GM12878 (cell line): ENCODE measurements around the gene MITF. TPM values are rescaled to one million over a fixed set of nuclear protein-coding genes. Genes with fewer than 3 reads are reported as not detected.

Experiments
- ATAC-seq: fragments of 200-7000 bp; cut with Tn5 transposase; 3 replicates; pipeline ENCODE4 v1.9.1; 2020; ENCODE audit warnings: mild to moderate bottlenecking, moderate library complexity
- BruUV-seq: library from RNA; stranded (reverse); fragments of 400-500 nt; replicated peaks from 2 replicates; lab custom pipeline; 2021; lab: Mats Ljungman, UMichigan
- CTCF ChIA-PET: fragments of 300-600 bp; sonication (Branson Sonifier 250); formaldehyde crosslinking; extraction: SDS; loops from one replicate; lab custom pipeline; 2021; ENCODE audit warnings: inconsistent platforms; lab: Yijun Ruan, JAX
- POLR2A ChIA-PET: fragments of 350-600 bp; formaldehyde crosslinking; extraction: SDS; loops from one replicate; lab custom pipeline; 2021; ENCODE audit warnings: inconsistent platforms; lab: Charles Lee
- RAD21 ChIA-PET: fragments of 300-600 bp; sonication (Branson Sonifier 250); formaldehyde crosslinking; loops from one replicate; lab custom pipeline; 2023; ENCODE audit warnings: antibody characterized with exemption; ENCODE audit not compliant: unreplicated experiment; lab: Charles Lee
- SMC1A ChIA-PET: fragments of 300-600 bp; sonication (Branson Sonifier 250); formaldehyde crosslinking; loops from one replicate; lab custom pipeline; 2023; ENCODE audit not compliant: unreplicated experiment, uncharacterized antibody; lab: Charles Lee
- DNase-seq: peaks from one replicate; pipeline ENCODE4 v3.0.0-alpha.2; 2011; ENCODE audit warnings: low read depth, low spot score
- FAIRE-seq: peaks from 3 replicates; lab custom pipeline; 2011; peaks lifted over from hg19 to GRCh38; lab: Jason Lieb, UNC
- H2AFZ ChIP-seq: 2 replicates; pipeline ENCODE4 v1.6.0; 2011; ENCODE audit warnings: low read depth, low read length, control low read depth; ENCODE audit not compliant: control insufficient read depth
- H3K27ac ChIP-seq: 2 replicates; pipeline ENCODE4 v1.5.1; 2011; ENCODE audit warnings: control low read depth; ENCODE audit not compliant: control insufficient read depth, insufficient read depth
- H3K27me3 ChIP-seq, 2 experiments: replicated peaks in 1 of 2; 2 replicates each; pipeline versions ENCODE4 v1.6.0 to v1.6.1; 2011; ENCODE audit warnings: low read length in 1 of 2; ENCODE audit not compliant: control insufficient read depth in 2 of 2, insufficient read depth in 2 of 2
- H3K36me3 ChIP-seq, 2 experiments: 2 replicates each; pipeline ENCODE4 v1.5.1; 2011; ENCODE audit warnings: low read length in 1 of 2; ENCODE audit not compliant: control insufficient read depth in 2 of 2, insufficient read depth in 2 of 2
- H3K4me1 ChIP-seq: 2 replicates; pipeline ENCODE4 v1.6.1; 2011; ENCODE audit warnings: mild to moderate bottlenecking, low read length, moderate library complexity, mixed read lengths; ENCODE audit not compliant: control insufficient read depth, insufficient read depth
- H3K4me2 ChIP-seq: 2 replicates; pipeline ENCODE4 v1.6.0; 2011; ENCODE audit warnings: control low read depth; ENCODE audit not compliant: control insufficient read depth, insufficient read depth
- H3K4me3 ChIP-seq: fragments of 200-600 bp; sonication (generic); 2 replicates; pipeline ENCODE4 v1.5.1; 2016
- H3K79me2 ChIP-seq: 2 replicates; pipeline ENCODE4 v1.6.0; 2011; ENCODE audit warnings: low read length; ENCODE audit not compliant: control insufficient read depth, insufficient read depth
- H3K9ac ChIP-seq: 2 replicates; pipeline ENCODE4 v1.8.0; 2011; ENCODE audit warnings: low read length, control low read depth, mixed read lengths; ENCODE audit not compliant: control insufficient read depth, insufficient read depth
- H3K9me3 ChIP-seq: replicated peaks from 3 replicates; pipeline ENCODE4 v1.5.1; 2011; ENCODE audit warnings: mild to moderate bottlenecking, low read length; ENCODE audit not compliant: control insufficient read depth, insufficient read depth
- H4K20me1 ChIP-seq: 2 replicates; pipeline ENCODE4 v1.6.0; 2011; ENCODE audit not compliant: control insufficient read depth, insufficient read depth
- ATF3 ChIP-seq: IDR thresholded peaks from 2 replicates; pipeline ENCODE4 v1.6.1; 2011; ENCODE audit warnings: low read depth, mild to moderate bottlenecking, low read length, moderate library complexity, borderline replicate concordance; ENCODE audit errors: extremely low read depth
- BMI1 ChIP-seq: fragments of 450-650 bp; IDR thresholded peaks from 2 replicates; pipeline ENCODE4 v1.6.1; 2016; ENCODE audit warnings: mild to moderate bottlenecking, moderate library complexity, borderline replicate concordance
- PAX8 ChIP-seq: fragments of 450-650 bp; IDR thresholded peaks from 2 replicates; pipeline ENCODE4 v1.6.1; 2017; ENCODE audit warnings: mild to moderate bottlenecking, moderate library complexity
- POLR2AphosphoS5 ChIP-seq: IDR thresholded peaks from 2 replicates; pipeline ENCODE4 v1.6.1; 2011; ENCODE audit warnings: mild to moderate bottlenecking, low read length, inconsistent platforms
- RCOR1 ChIP-seq: conservative IDR thresholded peaks from 2 replicates; pipeline ENCODE4 v1.6.1; 2012; ENCODE audit warnings: low read depth, low read length, improper control_type of control experiment
- SUPT20H ChIP-seq: IDR thresholded peaks from 2 replicates; pipeline ENCODE4 v1.6.1; 2011; ENCODE audit warnings: low read depth, mild to moderate bottlenecking, low read length, moderate library complexity, borderline replicate concordance; ENCODE audit not compliant: control insufficient read depth
- YBX1 ChIP-seq: fragments of 450-650 bp; IDR thresholded peaks from 2 replicates; pipeline ENCODE4 v1.6.1; 2016; ENCODE audit warnings: antibody characterized with exemption
- ZNF24 ChIP-seq: fragments of 450-650 bp; IDR thresholded peaks from 2 replicates; pipeline ENCODE4 v1.6.1; 2017; ENCODE audit warnings: antibody characterized with exemption, mild to moderate bottlenecking
- ZNF687 ChIP-seq: fragments of 450-650 bp; IDR thresholded peaks from 2 replicates; pipeline ENCODE4 v1.6.1; 2017; ENCODE audit warnings: mild to moderate bottlenecking, moderate library complexity
- WGBS: methylation state at CpG from one replicate; pipeline ENCODE4 v1.1.6; 2016; ENCODE audit warnings: low lambda C conversion rate; ENCODE audit not compliant: insufficient replicate concordance, insufficient coverage; ENCODE audit errors: missing lambda C conversion rate; 5-methylcytosine and 5-hydroxymethylcytosine counted together
- in situ Hi-C: fragments of 300-500 bp; cut with MboI; formaldehyde crosslinking; loops from 9 replicates; pipeline ENCODE4 v1.14.3; 2018; ENCODE audit warnings: mixed read lengths
- intact Hi-C: fragments of 100-400 bp; cut with micrococcal nuclease; formaldehyde crosslinking; loops from one replicate; pipeline ENCODE4 v1.14.2; 2022; ENCODE audit not compliant: unreplicated experiment
- polyA plus RNA-seq, 11 experiments: library from polyadenylated mRNA; depleted of rRNA in 4 of 11; unstranded in 6 of 11; stranded (reverse) in 5 of 11; fragments of >200 nt; fragmentation: Nextera tagmentation in 4 of 11; fragmentation: Illumina TruSeq in 1 of 11; extraction: Ambion mirVana in 4 of 11; extraction: Trizol in 1 of 11; gene quantifications; 1 replicate in 1 of 11; 2 replicates in 10 of 11; pipeline versions ENCODE4 v1.2.1 to v1.2.3, GENCODE V29; 2011 to 2016; ENCODE audit warnings: inconsistent platforms in 2 of 11, missing spikeins in 2 of 11, low read depth in 1 of 11
- total RNA-seq, 4 experiments: library from RNA; depleted of rRNA in 3 of 4; stranded (reverse); fragments of >200 nt in 3 of 4; fragmentation: Illumina TruSeq in 1 of 4; extraction: Trizol in 1 of 4; gene quantifications; 2 replicates each; pipeline versions ENCODE4 v1.2.1 to v1.2.3, GENCODE V29; 2013 to 2021

Gene MITF
- total and polyA plus RNA-seq, 10 of the 15 experiments (the other 5 are each of a cell fraction or from before 2014, with no cell fraction given): under 0.01 to 0.90 (median 0.06) TPM; not detected in 3

- ChIA-PET CTCF (no interaction called here), SMC1A (no interaction called here), POLR2A (no interaction called here), RAD21 (no interaction called here)
- in situ Hi-C loops: no loop called here
- intact Hi-C loops: no loop called here
- ATAC-seq: no peak
- no peak overlapping the region for H3K4me3 ChIP-seq
- no peak overlapping the region for H3K27ac ChIP-seq
- no peaks in the 10 kb centered on the region for H3K79me2 ChIP-seq
- H3K4me1 ChIP-seq: no peaks in the 10 kb centered on the region
- 0% methylated on average over 3 of the region's 3 CpGs for WGBS
- no peak overlapping the region for H2AFZ ChIP-seq
- no peak overlapping the region for H3K9ac ChIP-seq
- BruUV-seq: no TSS peak
- no peaks in the 10 kb centered on the region for H3K36me3 ChIP-seq
- no peaks in the 10 kb centered on the region; a peak in 1 of 4 replicates for H3K27me3 ChIP-seq
- H3K4me2 ChIP-seq: no peak overlapping the region
- no peak for FAIRE-seq
- TF ChIP-seq BMI1 (no peak), ZNF687 (no peak), ZNF24 (no peak), YBX1 (no peak), RCOR1 (no peak), ATF3 (no peak), SUPT20H (no peak), POLR2AphosphoS5 (no peak), PAX8 (no peak)
- no peak for DNase-seq
- H3K9me3 ChIP-seq: no peaks in the 10 kb centered on the region
- no peaks in the 10 kb centered on the region for H4K20me1 ChIP-seq
Measured at GRCh38 chr3:69871868-69872267, 132.6 kb downstream of the MITF start.
